HG03039 (cell line): ENCODE data around the gene APH1B.
A peak's percentile ranks its signal among the peaks of the same experiment; 100 is the strongest.

Source experiments
- ATAC-seq: cut with Tn5 transposase; IDR thresholded peaks from one replicate; pipeline ENCODE4 v1.9.1; 2021; ENCODE audit warnings: mild to moderate bottlenecking, moderate library complexity; ENCODE audit not compliant: unreplicated experiment

Gene APH1B

DNA sequence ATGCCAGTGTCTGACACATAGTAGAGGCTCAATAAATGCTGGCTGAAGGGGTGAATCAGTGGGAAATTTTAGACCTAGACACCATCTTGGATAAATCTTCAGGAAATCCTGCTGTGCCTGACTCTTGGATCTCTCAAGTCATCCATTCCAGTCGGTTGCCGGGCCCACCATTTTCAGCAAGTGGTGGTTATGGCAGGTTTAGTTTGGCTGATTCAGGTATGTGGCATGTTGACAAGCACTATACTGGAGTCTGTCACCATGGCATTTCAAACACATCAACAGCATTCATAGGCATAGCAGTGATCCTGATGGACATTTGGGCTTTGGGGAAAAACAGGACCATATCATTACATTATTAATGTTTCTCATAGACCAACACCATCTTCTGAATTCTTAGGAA, 25.7 kb upstream of the APH1B start:
- ATAC-seq = no peak

GRCh38 chr15:63252292-63252691, 25.1 kb upstream of the APH1B start:
- ATAC-seq = no peak

GRCh38 chr15:63254991-63255390, 22.4 kb upstream of the APH1B start:
- no peak for ATAC-seq

DNA sequence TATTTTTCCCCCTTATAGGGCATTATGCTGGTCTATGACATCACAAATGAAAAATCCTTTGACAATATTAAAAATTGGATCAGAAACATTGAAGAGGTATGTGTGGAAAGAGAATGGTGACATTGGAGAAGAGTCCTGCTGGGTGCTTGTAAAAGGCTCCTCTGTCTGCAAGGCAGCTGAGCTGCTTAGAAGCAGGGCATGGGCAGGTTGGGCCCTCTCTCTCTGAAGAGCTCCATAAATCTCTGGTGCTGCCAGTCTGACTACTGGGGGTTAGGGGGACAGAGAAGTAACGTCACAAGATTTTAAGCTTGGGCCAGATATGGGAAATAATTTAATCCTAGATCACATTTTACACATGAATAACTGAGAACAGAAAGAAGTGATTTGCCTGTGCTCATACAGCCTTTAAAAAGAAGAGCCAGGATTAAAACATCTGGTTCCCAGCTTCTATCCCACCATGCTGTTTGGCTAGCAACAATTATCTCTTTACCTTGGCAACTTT, 21.9 kb upstream of the APH1B start:
- no peak for ATAC-seq

GRCh38 chr15:63256433-63257274, 20.8 kb upstream of the APH1B start:
- ATAC-seq = no peak

GRCh38 chr15:63258658-63259057, 18.7 kb upstream of the APH1B start:
- no peak for ATAC-seq

- ATAC-seq = no peak
These were observed 16.6 kb upstream of the APH1B start for GRCh38 chr15:63260791-63261190.

DNA sequence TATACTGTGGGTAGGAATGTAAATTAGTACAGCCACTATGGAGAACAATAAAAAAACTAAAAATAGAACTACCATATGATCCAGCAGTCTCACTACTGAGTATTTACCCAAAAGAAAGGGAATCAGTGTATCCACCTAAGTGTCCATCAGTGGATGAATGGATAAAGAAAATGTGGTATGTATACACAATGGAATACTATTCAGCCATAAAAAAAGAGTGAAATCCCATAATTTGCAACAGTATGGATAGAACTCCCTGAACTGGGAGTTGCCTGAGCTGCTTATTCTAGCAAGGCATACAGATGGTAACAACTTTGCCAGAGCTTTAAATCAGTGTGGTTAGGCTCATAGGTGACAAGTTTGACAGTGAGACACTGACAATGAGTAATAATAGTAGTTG, 16.1 kb upstream of the APH1B start:
- ATAC-seq = no peak

DNA sequence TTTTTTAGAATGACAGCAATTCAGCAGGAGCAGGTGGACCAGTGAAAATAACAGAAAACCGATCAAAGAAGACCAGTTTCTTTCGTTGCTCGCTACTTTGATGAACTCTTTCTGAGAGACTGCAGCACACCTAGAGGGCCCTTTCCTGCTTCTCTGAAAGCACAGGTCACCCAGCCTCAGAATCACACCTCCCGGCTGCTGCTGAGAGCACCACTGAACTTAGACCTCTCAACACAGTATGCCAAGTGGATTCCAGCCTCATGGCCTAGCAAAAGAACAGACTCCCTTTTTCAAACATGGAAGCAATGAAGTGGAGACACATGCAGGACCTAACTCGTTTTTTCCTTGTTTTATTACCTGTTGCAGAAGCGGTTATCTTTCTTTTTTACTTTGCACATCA, 13.9 kb upstream of the APH1B start:
- ATAC-seq = no peak

- ATAC-seq = no peak
These were observed 12.6 kb upstream of the APH1B start for GRCh38 chr15:63264688-63265293.

- ATAC-seq = no peak
These were observed 3.0 kb upstream of the APH1B start for GRCh38 chr15:63274427-63274826.

- ATAC-seq = peak; percentile 3
These were observed 915 bp upstream of the APH1B start for GRCh38 chr15:63276342-63277037.

DNA sequence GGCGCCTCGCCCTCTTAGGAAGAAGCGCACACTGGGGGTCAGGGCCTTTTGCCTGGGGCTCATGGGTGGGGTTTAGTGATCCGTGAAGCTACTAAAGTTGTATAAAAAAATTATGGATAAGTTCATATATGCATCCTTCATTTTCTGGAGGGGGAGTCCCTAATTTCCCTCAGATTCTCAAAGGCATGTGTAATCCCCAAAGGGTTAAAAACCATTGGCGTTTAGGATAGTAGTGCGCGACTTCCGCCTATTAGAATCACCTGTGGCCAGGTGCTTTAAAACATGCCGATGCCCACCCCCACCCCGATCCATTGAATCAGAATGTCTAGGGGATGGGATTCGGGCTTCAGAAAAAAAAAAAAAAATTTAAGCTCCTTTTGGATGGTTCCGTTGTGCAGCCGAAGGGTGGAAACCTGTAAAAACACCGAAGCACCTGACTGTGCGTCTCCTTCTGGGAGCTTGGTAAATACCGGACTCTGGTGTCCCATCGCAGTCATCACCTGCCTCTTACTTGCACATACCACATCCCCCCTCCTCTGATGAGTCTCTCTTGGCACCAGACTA, 570 bp downstream of the APH1B start:
- no peak for ATAC-seq

DNA sequence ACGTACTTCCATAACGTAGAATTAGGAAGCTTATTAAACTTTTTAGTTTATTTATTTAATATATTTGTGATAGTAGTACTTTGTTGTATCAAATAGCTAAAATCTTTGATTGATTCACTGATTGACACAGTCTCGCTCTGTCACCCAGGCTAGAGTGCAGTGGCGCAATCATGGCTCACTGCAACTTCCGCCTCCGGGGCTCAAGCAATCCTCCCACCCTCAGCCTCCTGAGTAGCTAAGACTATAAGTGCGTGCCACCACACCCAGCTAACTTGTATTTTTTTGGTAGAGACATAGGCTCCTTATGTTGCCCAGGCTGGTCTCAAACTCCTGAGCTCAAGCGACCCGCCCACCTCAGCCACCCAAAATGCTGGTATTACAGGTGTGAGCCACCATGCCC, 5.7 kb downstream of the APH1B start:
- ATAC-seq = no peak

- ATAC-seq = no peak
These were observed 6.9 kb downstream of the APH1B start for GRCh38 chr15:63284335-63284734.

DNA sequence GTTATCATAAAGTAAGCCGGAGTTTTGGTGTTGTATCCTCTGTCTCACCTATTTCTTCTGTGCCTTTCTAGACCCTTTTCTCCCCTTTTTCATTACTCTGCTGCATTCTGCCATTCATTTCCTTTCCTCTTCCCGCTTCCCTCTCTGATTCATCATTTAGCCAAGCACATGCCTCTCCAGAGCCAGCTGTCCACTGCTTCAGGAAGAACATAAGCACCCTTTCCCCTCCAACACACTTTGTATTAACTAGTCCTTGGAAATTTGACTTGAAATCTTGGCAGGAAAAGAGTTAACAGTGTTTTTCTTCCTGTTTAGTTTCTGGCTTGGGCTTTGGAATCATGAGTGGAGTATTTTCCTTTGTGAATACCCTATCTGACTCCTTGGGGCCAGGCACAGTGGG, 9.7 kb downstream of the APH1B start:
- ATAC-seq = no peak

GRCh38 chr15:63288342-63288741, 10.9 kb downstream of the APH1B start:
- no peak for ATAC-seq

GRCh38 chr15:63288778-63289378, 11.5 kb downstream of the APH1B start:
- ATAC-seq = no peak

- no peak for ATAC-seq
These were observed 14.1 kb downstream of the APH1B start for GRCh38 chr15:63291507-63291906.

- ATAC-seq = no peak
These were observed 14.8 kb downstream of the APH1B start for GRCh38 chr15:63292241-63292640.

DNA sequence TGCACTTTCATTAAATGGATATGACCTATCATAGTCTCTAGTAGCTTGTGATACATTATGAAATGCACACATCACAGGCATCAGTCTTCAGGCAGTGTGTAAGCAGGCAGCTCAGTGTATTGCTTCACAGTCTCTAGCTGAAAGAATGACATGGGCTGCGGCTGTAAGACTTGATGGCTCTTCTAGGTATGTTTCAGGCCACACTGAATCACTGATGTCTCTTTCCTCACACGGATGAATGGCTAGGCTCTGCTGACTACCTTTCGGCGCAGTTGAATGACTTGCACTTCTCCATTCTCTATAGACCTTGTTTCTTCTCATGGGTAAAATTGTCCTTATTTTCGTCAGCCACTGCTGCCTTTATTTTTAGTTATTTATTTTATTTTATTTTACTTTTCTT, 15.4 kb downstream of the APH1B start:
- ATAC-seq = no peak
